SU-DHL-6 (cell line): Measurements from ENCODE around the gene ADSL.

ENCODE experiments used
- H2AFZ ChIP-seq: fragments of 200-600 bp; sonication (generic); 2 replicates; pipeline ENCODE4 v1.6.1; 2014; ENCODE audit warnings: low read depth, mild to moderate bottlenecking, moderate library complexity, mixed read lengths, antibody characterized with exemption, low read length; ENCODE audit not compliant: severe bottlenecking
- H3F3A ChIP-seq: fragments of 200-600 bp; shearing (Covaris generic); 2 replicates; pipeline ENCODE4 v1.6.0; 2016; ENCODE audit warnings: antibody characterized with exemption, mild to moderate bottlenecking; ENCODE audit not compliant: insufficient read depth
- H3K27ac ChIP-seq: fragments of 200-600 bp; sonication (generic); 2 replicates; pipeline ENCODE4 v1.5.1; 2016; ENCODE audit warnings: low read depth, mild to moderate bottlenecking, low read length, moderate library complexity, mixed read lengths
- H3K27me3 ChIP-seq: fragments of 200-600 bp; sonication (generic), shearing (Covaris generic); 2 replicates; pipeline ENCODE4 v1.6.0; 2014; ENCODE audit warnings: mild to moderate bottlenecking, low read length
- H3K36me3 ChIP-seq: fragments of 200-600 bp; sonication (generic); 2 replicates; pipeline ENCODE4 v1.6.1; 2014; ENCODE audit warnings: mild to moderate bottlenecking, low read length, mixed read lengths
- H3K4me2 ChIP-seq: fragments of 300-600, 200-600 bp; shearing (Covaris generic), sonication (generic); 2 replicates; pipeline ENCODE4 v1.6.0; 2014; ENCODE audit warnings: low read length, low read depth, mild to moderate bottlenecking; ENCODE audit not compliant: poor library complexity, severe bottlenecking
- H3K4me3 ChIP-seq: fragments of 200-600 bp; sonication (generic); 2 replicates; pipeline ENCODE4 v1.5.1; 2014; ENCODE audit warnings: antibody characterized with exemption, low read length, mild to moderate bottlenecking, mixed read lengths; ENCODE audit not compliant: insufficient read depth, poor library complexity, severe bottlenecking
- H3K79me2 ChIP-seq: fragments of 200-600 bp; sonication (generic); 2 replicates; pipeline ENCODE4 v1.6.1; 2014; ENCODE audit warnings: mild to moderate bottlenecking, low read length, moderate library complexity; ENCODE audit not compliant: insufficient read depth
- H3K9ac ChIP-seq: fragments of 200-600 bp; sonication (generic); 2 replicates; pipeline ENCODE4 v1.7.0; 2014; ENCODE audit warnings: mild to moderate bottlenecking, low read length
- H3K9me2 ChIP-seq: fragments of 200-600 bp; sonication (generic); replicated peaks from 2 replicates; pipeline ENCODE4 v1.6.1; 2014; ENCODE audit warnings: low read length; ENCODE audit not compliant: insufficient read depth
- H3K9me3 ChIP-seq: fragments of 200-600 bp; sonication (generic); 2 replicates; pipeline ENCODE4 v1.6.1; 2014; ENCODE audit warnings: low read length, mixed read lengths; ENCODE audit not compliant: insufficient read depth
- H4K20me1 ChIP-seq: fragments of 200-600 bp; sonication (generic); 2 replicates; pipeline ENCODE4 v1.6.1; 2014; ENCODE audit warnings: low read depth, mild to moderate bottlenecking, antibody characterized with exemption, low read length, moderate library complexity, mixed read lengths
- CTCF ChIP-seq: fragments of 200-600 bp; sonication (generic); IDR thresholded peaks from one replicate; pipeline ENCODE4 v1.5.1; 2017; ENCODE audit warnings: antibody characterized with exemption, mild to moderate bottlenecking, low read length, moderate library complexity; ENCODE audit not compliant: insufficient read depth, poor library complexity, severe bottlenecking
- EZH2phosphoT487 ChIP-seq: fragments of 200-600 bp; sonication (generic), shearing (Covaris generic); conservative IDR thresholded peaks from 2 replicates; pipeline ENCODE4 v1.6.1; 2018; ENCODE audit warnings: mild to moderate bottlenecking, antibody characterized with exemption, low read length, moderate library complexity, mixed read lengths

Gene ADSL

GRCh38 chr22:40302149-40302548, 44.2 kb upstream of the ADSL start:
- TF ChIP-seq CTCF (no peak), EZH2phosphoT487 (no peak)
- peaks cover 9% of the 10 kb centered on the region; the same call in 1 of the 2 replicates for H3K36me3 ChIP-seq

GRCh38 chr22:40305625-40306024, 40.7 kb upstream of the ADSL start:
- no peaks in the 10 kb centered on the region for H3K27me3 ChIP-seq
- no peak overlapping the region for H3K9ac ChIP-seq
- no peak overlapping the region for H3K27ac ChIP-seq
- H3K4me3 ChIP-seq: no peak overlapping the region
- no peaks in the 10 kb centered on the region for H3K79me2 ChIP-seq
- no peak overlapping the region for H2AFZ ChIP-seq
- no peak overlapping the region for H3K4me2 ChIP-seq
- no peaks in the 10 kb centered on the region for H3K9me2 ChIP-seq
- H4K20me1 ChIP-seq: no peaks in the 10 kb centered on the region
- H3K9me3 ChIP-seq: no peaks in the 10 kb centered on the region
- H3K36me3 ChIP-seq: peaks cover 4% of the 10 kb centered on the region; the same call in 1 of the 2 replicates
- TF ChIP-seq EZH2phosphoT487 (no peak), CTCF (no peak)
- H3F3A ChIP-seq: no peaks in the 10 kb centered on the region

More at GRCh38 chr22:40302149-40302548, 44.2 kb upstream of the ADSL start:
- H4K20me1 ChIP-seq: no peaks in the 10 kb centered on the region
- no peak overlapping the region for H3K4me3 ChIP-seq
- no peak overlapping the region for H3K27ac ChIP-seq
- no peak overlapping the region for H3K9ac ChIP-seq
- no peaks in the 10 kb centered on the region for H3K9me3 ChIP-seq
- no peaks in the 10 kb centered on the region for H3F3A ChIP-seq
- H3K4me2 ChIP-seq: no peak overlapping the region
- no peaks in the 10 kb centered on the region for H3K27me3 ChIP-seq
- no peaks in the 10 kb centered on the region for H3K79me2 ChIP-seq
- H2AFZ ChIP-seq: no peak overlapping the region
- H3K9me2 ChIP-seq: no peaks in the 10 kb centered on the region

GRCh38 chr22:40308999-40309573, 37.2 kb upstream of the ADSL start:
- Histone ChIP-seq H4K20me1 (no peaks in the 10 kb centered on the region), H3K27ac (no peak overlapping the region), H3K36me3 (peaks cover 13% of the 10 kb centered on the region; the same call in 1 of the 2 replicates), H3K9me2 (no peaks in the 10 kb centered on the region), H3K27me3 (no peaks in the 10 kb centered on the region), H3K79me2 (no peaks in the 10 kb centered on the region), H3F3A (no peaks in the 10 kb centered on the region), H3K4me2 (no peak overlapping the region), H2AFZ (no peak overlapping the region), H3K9me3 (no peaks in the 10 kb centered on the region), H3K9ac (no peak overlapping the region), H3K4me3 (no peak overlapping the region)
- no peak for TF ChIP-seq EZH2phosphoT487
- no peak for TF ChIP-seq CTCF
